ENCODE measurements around the gene MAN1A1.

DNA sequence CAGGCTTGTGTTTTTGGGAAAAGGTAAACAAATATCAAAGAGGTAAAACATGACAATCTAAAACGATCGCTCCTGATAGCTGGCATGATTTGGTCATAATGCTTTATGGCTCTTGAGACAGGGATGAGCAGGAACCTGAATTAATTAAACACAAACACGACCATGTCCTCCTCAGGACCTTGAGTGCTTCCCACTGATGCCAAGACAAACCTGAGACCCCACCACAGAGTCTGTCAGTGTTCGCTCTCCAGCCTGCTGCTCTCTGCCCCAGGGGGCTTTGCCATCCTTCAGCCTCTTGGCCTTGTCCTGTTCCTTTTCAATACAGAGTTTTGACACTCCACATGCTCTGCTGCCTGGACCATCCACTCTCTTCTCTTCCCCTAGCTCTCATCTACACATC is 119.4 kb downstream of the MAN1A1 start:
- TF ChIP-seq POLR2AphosphoS5 (IDR thresholded peaks at IDR 0.05) = no peak
- TF ChIP-seq POLR2A (IDR thresholded peaks at IDR 0.05) = no peak

Measured in prostate gland (tissue), 1 donor.